Measurements from ENCODE around the gene CTSF.

DNA sequence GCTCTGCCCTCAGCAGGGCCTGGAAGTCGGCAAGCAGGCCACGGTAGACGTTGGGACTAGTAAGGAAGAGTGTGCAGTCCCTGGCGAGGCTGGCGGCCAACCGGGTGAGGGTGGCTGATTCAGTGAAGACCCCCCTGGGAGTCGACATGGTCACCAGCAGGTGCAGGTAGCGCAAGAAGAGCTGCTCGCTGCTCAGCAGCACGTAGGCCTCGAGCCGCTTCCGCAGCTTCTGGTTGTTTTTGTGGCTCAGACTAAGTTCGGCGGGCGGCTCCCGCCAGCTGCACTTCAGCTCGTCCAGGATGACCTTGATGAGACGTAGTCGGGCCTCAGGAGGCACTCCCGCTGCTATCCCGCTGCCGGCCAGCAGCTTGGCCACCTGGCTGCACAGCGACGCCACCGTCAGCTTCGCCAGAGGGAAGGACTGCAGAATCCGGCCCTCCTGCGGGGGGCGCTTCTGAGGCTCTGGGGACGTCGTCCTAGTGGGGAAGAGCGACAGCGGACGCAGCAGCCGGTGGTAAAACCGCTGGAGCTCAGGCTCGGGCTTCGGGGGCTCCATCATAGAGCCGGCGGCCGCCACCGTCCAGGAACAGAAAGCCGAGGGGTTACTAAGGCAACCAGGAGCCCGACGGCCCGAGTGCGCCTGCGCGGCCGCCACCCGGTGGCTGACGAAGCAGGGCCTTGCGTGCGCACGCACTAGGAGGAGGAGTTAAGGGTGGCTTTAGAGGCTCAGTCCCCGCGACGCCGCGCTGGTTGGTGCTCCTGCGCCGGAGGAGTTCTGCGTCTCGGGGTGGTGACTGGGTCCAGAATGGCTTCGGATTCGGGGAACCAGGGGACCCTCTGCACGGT, 24.3 kb upstream of the CTSF start, which contains the start of the genes CCDC87 and CCS:
- TF ChIP-seq, protein P1, sequence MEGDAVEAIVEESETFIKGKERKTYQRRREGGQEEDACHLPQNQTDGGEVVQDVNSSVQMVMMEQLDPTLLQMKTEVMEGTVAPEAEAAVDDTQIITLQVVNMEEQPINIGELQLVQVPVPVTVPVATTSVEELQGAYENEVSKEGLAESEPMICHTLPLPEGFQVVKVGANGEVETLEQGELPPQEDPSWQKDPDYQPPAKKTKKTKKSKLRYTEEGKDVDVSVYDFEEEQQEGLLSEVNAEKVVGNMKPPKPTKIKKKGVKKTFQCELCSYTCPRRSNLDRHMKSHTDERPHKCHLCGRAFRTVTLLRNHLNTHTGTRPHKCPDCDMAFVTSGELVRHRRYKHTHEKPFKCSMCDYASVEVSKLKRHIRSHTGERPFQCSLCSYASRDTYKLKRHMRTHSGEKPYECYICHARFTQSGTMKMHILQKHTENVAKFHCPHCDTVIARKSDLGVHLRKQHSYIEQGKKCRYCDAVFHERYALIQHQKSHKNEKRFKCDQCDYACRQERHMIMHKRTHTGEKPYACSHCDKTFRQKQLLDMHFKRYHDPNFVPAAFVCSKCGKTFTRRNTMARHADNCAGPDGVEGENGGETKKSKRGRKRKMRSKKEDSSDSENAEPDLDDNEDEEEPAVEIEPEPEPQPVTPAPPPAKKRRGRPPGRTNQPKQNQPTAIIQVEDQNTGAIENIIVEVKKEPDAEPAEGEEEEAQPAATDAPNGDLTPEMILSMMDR (IDR thresholded peaks at IDR 0.05; ENCODE audit: low read depth, low read length): peak; percentile 64
- TF ChIP-seq, protein P2, sequence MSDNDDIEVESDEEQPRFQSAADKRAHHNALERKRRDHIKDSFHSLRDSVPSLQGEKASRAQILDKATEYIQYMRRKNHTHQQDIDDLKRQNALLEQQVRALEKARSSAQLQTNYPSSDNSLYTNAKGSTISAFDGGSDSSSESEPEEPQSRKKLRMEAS (IDR thresholded peaks at IDR 0.05; ENCODE audit: low read depth, low read length): peak; percentile 32; the same call in 1 of the 2 replicates
- peak; percentile 97 for TF ChIP-seq POLR2A (IDR thresholded peaks at IDR 0.05; ENCODE audit: extremely low read depth, insufficient read length)
- TF ChIP-seq MYC (IDR thresholded peaks at IDR 0.05; ENCODE audit: low read depth, low read length): peak; percentile 18; the same call in 1 of the 2 replicates
